Neuronal stem cell (in vitro differentiated cells): ENCODE data around the gene MICALL2.

ENCODE experiments used
- DNase-seq: peaks from one replicate; pipeline ENCODE4 v3.0.0-alpha.2; 2013; ENCODE audit warnings: low spot score
- H2AFZ ChIP-seq: one replicate; pipeline ENCODE4 v1.6.1; 2013; ENCODE audit warnings: mild to moderate bottlenecking, low read length, inconsistent platforms
- H2AK5ac ChIP-seq: 2 replicates; pipeline ENCODE4 v1.6.1; 2013; ENCODE audit warnings: low read depth, mild to moderate bottlenecking, inconsistent platforms, low read length, moderate library complexity, mixed read lengths
- H2BK120ac ChIP-seq: 2 replicates; pipeline ENCODE4 v1.6.1; 2013; ENCODE audit warnings: low read depth, mild to moderate bottlenecking, inconsistent platforms, low read length, moderate library complexity, mixed read lengths
- H2BK12ac ChIP-seq: one replicate; pipeline ENCODE4 v1.6.1; 2013; ENCODE audit warnings: low read length, inconsistent platforms
- H2BK15ac ChIP-seq: 2 replicates; pipeline ENCODE4 v1.6.1; 2013; ENCODE audit warnings: mild to moderate bottlenecking, low read length, inconsistent platforms, mixed read lengths
- H2BK5ac ChIP-seq: one replicate; pipeline ENCODE4 v1.6.1; 2013; ENCODE audit warnings: inconsistent platforms, mild to moderate bottlenecking, low read length, moderate library complexity
- H3K14ac ChIP-seq: one replicate; pipeline ENCODE4 v1.6.1; 2013; ENCODE audit warnings: low read length, inconsistent platforms
- H3K18ac ChIP-seq: 2 replicates; pipeline ENCODE4 v1.6.1; 2013; ENCODE audit warnings: low read length, inconsistent platforms
- H3K23ac ChIP-seq: 2 replicates; pipeline ENCODE4 v1.6.1; 2013; ENCODE audit warnings: low read depth, mild to moderate bottlenecking, mixed read lengths, low read length, inconsistent platforms; ENCODE audit not compliant: poor library complexity
- H3K27ac ChIP-seq: replicated peaks from 3 replicates; pipeline ENCODE4 v1.5.1; 2013; ENCODE audit warnings: low read length, inconsistent platforms
- H3K27me3 ChIP-seq, 3 experiments: 2 replicates each; pipeline ENCODE4 v1.6.1; 2013; ENCODE audit warnings: low read length in 3 of 3, mild to moderate bottlenecking in 2 of 3, inconsistent platforms in 1 of 3, low read depth in 1 of 3, mixed read lengths in 1 of 3, moderate library complexity in 1 of 3; ENCODE audit not compliant: control insufficient read depth in 3 of 3, insufficient read depth in 3 of 3
- H3K36me3 ChIP-seq, 2 donors: replicated peaks in 1 of 2; 2 replicates each; pipeline ENCODE4 v1.6.1; 2013; ENCODE audit warnings: low read length in 2 of 2; ENCODE audit not compliant: control insufficient read depth in 2 of 2, insufficient read depth in 2 of 2
- H3K4ac ChIP-seq: 2 replicates; pipeline ENCODE4 v1.6.1; 2013; ENCODE audit warnings: inconsistent platforms, mild to moderate bottlenecking, low read length, moderate library complexity
- H3K4me1 ChIP-seq, 2 donors: 1 replicate in 1 of 2; 2 replicates in 1 of 2; pipeline ENCODE4 v1.6.1; 2013; ENCODE audit warnings: low read length in 2 of 2, low read depth in 1 of 2; ENCODE audit not compliant: control insufficient read depth in 2 of 2, insufficient read depth in 1 of 2
- H3K4me2 ChIP-seq: one replicate; pipeline ENCODE4 v1.6.1; 2013; ENCODE audit warnings: mild to moderate bottlenecking, low read length, inconsistent platforms; ENCODE audit not compliant: insufficient read depth, poor library complexity, severe bottlenecking
- H3K4me3 ChIP-seq, 2 donors: 2 replicates each; pipeline ENCODE4 v1.5.1; 2013; ENCODE audit warnings: low read length in 2 of 2, mild to moderate bottlenecking in 2 of 2, inconsistent platforms in 1 of 2, moderate library complexity in 1 of 2
- H3K79me1 ChIP-seq: one replicate; pipeline ENCODE4 v1.6.1; 2013; ENCODE audit warnings: low read depth, mild to moderate bottlenecking, inconsistent platforms, low read length, moderate library complexity
- H3K9ac ChIP-seq: one replicate; pipeline ENCODE4 v1.6.1; 2013; ENCODE audit warnings: mild to moderate bottlenecking, low read depth, low read length, inconsistent platforms; ENCODE audit not compliant: poor library complexity
- H3K9me3 ChIP-seq, 2 donors: replicated peaks in 1 of 2; 2 replicates each; pipeline versions ENCODE3 to v1.6.1; 2013; ENCODE audit warnings: low read length in 2 of 2, mild to moderate bottlenecking in 2 of 2, inconsistent platforms in 1 of 2, low read depth in 1 of 2, mixed read lengths in 1 of 2, moderate library complexity in 1 of 2; ENCODE audit not compliant: control insufficient read depth in 2 of 2, insufficient read depth in 1 of 2
- H4K8ac ChIP-seq: one replicate; pipeline ENCODE4 v1.6.1; 2013; ENCODE audit warnings: low read depth, mild to moderate bottlenecking, inconsistent platforms, low read length, moderate library complexity
- H4K91ac ChIP-seq: one replicate; pipeline ENCODE4 v1.6.1; 2013; ENCODE audit warnings: low read length, low read depth, mild to moderate bottlenecking, inconsistent platforms; ENCODE audit not compliant: poor library complexity
- WGBS, 2 donors: extraction: QIAGEN DNeasy Blood & Tissue Kit; methylation state at CpG; one replicate each; pipeline ENCODE4 v1.1.7; 2013; ENCODE audit warnings: missing lambda C conversion rate in 2 of 2, mixed read lengths in 1 of 2; ENCODE audit not compliant: insufficient read length in 2 of 2, insufficient replicate concordance in 1 of 2; ENCODE audit errors: extremely low coverage in 2 of 2; 5-methylcytosine and 5-hydroxymethylcytosine counted together

The MICALL2 gene

GRCh38 chr7:1442355-1443124 lies 16.7 kb downstream of the MICALL2 start:
- Histone ChIP-seq H3K36me3 (peaks cover 0 to 5% of the 10 kb centered on the region in 2 donors), H3K4me3 (no peak overlapping the region), H2BK5ac (peak overlapping the region; percentile 0), H4K8ac (peak overlapping the region; percentile 82), H3K4ac (no peak overlapping the region), H2AK5ac (peak overlapping the region; percentile 88), H3K4me1 (peaks cover 0 to 3% of the 10 kb centered on the region in 2 donors), H3K9ac (peak overlapping the region; percentile 70), H3K27ac (no peak overlapping the region), H3K4me2 (no peak overlapping the region), H3K14ac (no peak overlapping the region), H3K27me3 (no peaks in the 10 kb centered on the region), H3K18ac (peak overlapping the region; percentile 28), H3K9me3 (peaks cover 0 to 5% of the 10 kb centered on the region in 2 donors), H2AFZ (no peak overlapping the region), H2BK120ac (no peak overlapping the region), H2BK15ac (no peak overlapping the region), H3K23ac (peak overlapping the region; percentile 80), H4K91ac (no peak overlapping the region), H2BK12ac (no peak overlapping the region), H3K79me1 (no peaks in the 10 kb centered on the region)
- DNase-seq = no peak
- no CpG with 5 or more reads among the region's 20 CpGs for WGBS, 2 donors

GRCh38 chr7:1441615-1442354 lies 17.5 kb downstream of the MICALL2 start:
- Histone ChIP-seq H3K18ac (no peak overlapping the region), H3K4me3 (no peak overlapping the region), H2BK12ac (peak overlapping the region; percentile 73), H2BK120ac (no peak overlapping the region), H3K9ac (no peak overlapping the region), H2BK15ac (no peak overlapping the region), H4K91ac (no peak overlapping the region), H3K4ac (no peak overlapping the region), H2BK5ac (no peak overlapping the region), H2AFZ (no peak overlapping the region), H3K23ac (peak overlapping the region; percentile 91), H3K27ac (no peak overlapping the region), H3K9me3 (peaks cover 0 to 5% of the 10 kb centered on the region in 2 donors), H3K79me1 (peaks cover 2% of the 10 kb centered on the region), H3K27me3 (no peaks in the 10 kb centered on the region), H3K4me1 (peaks cover 0 to 3% of the 10 kb centered on the region in 2 donors), H4K8ac (no peak overlapping the region), H3K36me3 (peaks cover 0 to 5% of the 10 kb centered on the region in 2 donors), H3K14ac (peak overlapping the region; percentile 75), H3K4me2 (no peak overlapping the region), H2AK5ac (peak overlapping the region; percentile 37)
- DNase-seq = no peak
- WGBS, 2 donors = no CpG with 5 or more reads among the region's 41 CpGs

- H2AFZ ChIP-seq = no peak overlapping the region
- H3K23ac ChIP-seq = no peak overlapping the region
- H3K27ac ChIP-seq = no peak overlapping the region
- H2BK5ac ChIP-seq = peak overlapping the region; percentile 66
- H3K4me2 ChIP-seq = no peak overlapping the region
- H3K4me3 ChIP-seq = no peak overlapping the region
- H3K9me3 ChIP-seq = peaks cover 0 to 5% of the 10 kb centered on the region in 2 donors
- no peak overlapping the region for H3K9ac ChIP-seq
- H2AK5ac ChIP-seq = no peak overlapping the region
- no peak overlapping the region for H3K4ac ChIP-seq
- peaks cover 2% of the 10 kb centered on the region for H3K79me1 ChIP-seq
- DNase-seq = no peak
- H3K36me3 ChIP-seq = peaks cover 0 to 5% of the 10 kb centered on the region in 2 donors
- H2BK15ac ChIP-seq = no peak overlapping the region
- peaks cover 0 to 3% of the 10 kb centered on the region in 2 donors for H3K4me1 ChIP-seq
- no peak overlapping the region for H3K18ac ChIP-seq
- WGBS, 2 donors = no CpG with 5 or more reads among the region's 10 CpGs
- no peak overlapping the region for H2BK120ac ChIP-seq
- no peak overlapping the region for H4K8ac ChIP-seq
- no peaks in the 10 kb centered on the region for H3K27me3 ChIP-seq
- H3K14ac ChIP-seq = no peak overlapping the region
- no peak overlapping the region for H2BK12ac ChIP-seq
- no peak overlapping the region for H4K91ac ChIP-seq
Observed at GRCh38 chr7:1440620-1441019, 18.6 kb downstream of the MICALL2 start.
